Measurements from ENCODE around the gene ACSM2A.
"Not testable (repeated sequence)": the region's sequence is repeated elsewhere in the genome, so short reads cannot be mapped to it uniquely, and the experiment has no call there.

The ACSM2A gene

GRCh38 chr16:20451364-20451763 is at the start of gene ACSM2A:
TSS of gene ACSM2A (plus strand) at chr16:20451521. CDS start at chr16:20460115, 8,594 bp downstream.
- not testable (repeated sequence) for DNase-seq

GRCh38 chr16:20402651-20403050 is 48.7 kb upstream of the ACSM2A start:
- DNase-seq, result no peak

- no peak for DNase-seq
Measured at GRCh38 chr16:20404637-20405036, 46.7 kb upstream of the ACSM2A start, which contains the start of gene PDILT. TSS of gene PDILT (minus strand) at chr16:20404737. CDS start at chr16:20399300, 5,437 bp downstream.

GRCh38 chr16:20409398-20410120 is 41.8 kb upstream of the ACSM2A start, which contains the start of gene ACSM5:
TSS of gene ACSM5 (plus strand) at chr16:20409534. CDS start at chr16:20411485, 1,951 bp downstream.
- no peak for DNase-seq

- no peak for DNase-seq
Measured at GRCh38 chr16:20410121-20410723, 41.1 kb upstream of the ACSM2A start.

- DNase-seq, result no peak
Measured at GRCh38 chr16:20411055-20411454, 40.3 kb upstream of the ACSM2A start.

GRCh38 chr16:20415541-20415940 is 35.8 kb upstream of the ACSM2A start:
- DNase-seq, result no peak

GRCh38 chr16:20419093-20419492 is 32.2 kb upstream of the ACSM2A start:
- DNase-seq, result not testable (repeated sequence)

- not testable (repeated sequence) for DNase-seq
Measured at GRCh38 chr16:20421748-20422147, 29.6 kb upstream of the ACSM2A start.

- not testable (repeated sequence) for DNase-seq
Measured at GRCh38 chr16:20423772-20424128, 27.6 kb upstream of the ACSM2A start.

GRCh38 chr16:20424129-20424866 is 27.0 kb upstream of the ACSM2A start:
- DNase-seq, result no peak

- DNase-seq, result not testable (repeated sequence)
Measured at GRCh38 chr16:20427401-20427797, 23.9 kb upstream of the ACSM2A start.

GRCh38 chr16:20429499-20429898 is 21.8 kb upstream of the ACSM2A start:
- not testable (repeated sequence) for DNase-seq

GRCh38 chr16:20430480-20430879 is 20.8 kb upstream of the ACSM2A start:
- not testable (repeated sequence) for DNase-seq

GRCh38 chr16:20430948-20431347 is 20.4 kb upstream of the ACSM2A start:
- DNase-seq, result no peak

GRCh38 chr16:20438950-20439349 is 12.4 kb upstream of the ACSM2A start:
- not testable (repeated sequence) for DNase-seq

GRCh38 chr16:20439820-20440231 is 11.5 kb upstream of the ACSM2A start:
- DNase-seq, result not testable (repeated sequence)

GRCh38 chr16:20440731-20441130 is 10.6 kb upstream of the ACSM2A start:
- DNase-seq, result not testable (repeated sequence)

GRCh38 chr16:20441191-20441590 is 10.1 kb upstream of the ACSM2A start:
- no peak for DNase-seq

GRCh38 chr16:20441859-20442258 is 9.5 kb upstream of the ACSM2A start:
- not testable (repeated sequence) for DNase-seq

GRCh38 chr16:20446652-20447393 is 4.5 kb upstream of the ACSM2A start:
- DNase-seq, result not testable (repeated sequence)

GRCh38 chr16:20453633-20454032 is 2.3 kb downstream of the ACSM2A start:
- DNase-seq, result not testable (repeated sequence)

GRCh38 chr16:20459227-20459626 is 7.9 kb downstream of the ACSM2A start:
- DNase-seq, result not testable (repeated sequence)
